ENCODE data around the gene MAP3K14.

Gene MAP3K14

DNA sequence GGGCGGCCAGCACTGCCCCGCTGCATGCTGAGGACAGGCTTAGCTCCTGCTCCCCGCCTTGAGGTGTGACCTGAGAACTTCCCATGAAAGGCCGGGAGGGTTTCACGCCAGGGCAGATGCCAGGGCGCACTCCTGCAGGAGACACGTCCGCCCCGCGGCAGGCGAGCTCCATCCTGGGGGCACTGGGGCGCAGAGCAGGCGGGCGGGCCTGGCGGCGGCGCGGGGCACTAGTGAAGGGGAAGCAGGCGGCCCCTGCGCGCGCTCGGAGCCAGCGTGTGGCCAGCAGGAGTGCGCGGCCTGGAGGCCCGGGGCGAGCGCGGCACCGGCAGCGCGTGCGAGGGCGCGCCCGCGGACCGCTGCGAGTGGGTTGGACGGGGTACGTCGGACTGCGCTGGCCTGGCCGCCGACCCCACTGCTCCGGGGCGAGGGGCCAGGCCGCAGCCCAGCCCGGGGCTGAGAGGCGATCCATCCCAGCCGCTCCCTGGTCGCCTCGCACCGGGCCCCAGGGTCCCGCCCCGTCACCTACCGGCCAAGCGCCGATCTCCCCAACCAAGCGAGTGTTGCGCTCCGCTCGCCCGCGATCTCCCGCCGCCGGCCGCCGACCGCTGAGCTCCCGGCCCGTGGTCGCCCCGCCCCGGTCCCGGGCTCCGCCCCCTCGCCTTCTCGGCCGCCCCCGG is at the start of gene MAP3K14:
MAP3K14 (minus strand) TSS at position 587 of the 677 bp plus-strand sequence. CDS start 26,275 bp downstream, outside the sequence.
- Mint-ChIP-seq H3K27me3 (no peaks in the 10 kb centered on the region), H3K27ac (peak within 1 kb of the TSS; percentile 98 to 99), H3K4me1 (peaks cover 84% of the 10 kb centered on the region), H3K4me3 (peak within 1 kb of the TSS; percentile 93 to 94), H3K9me3 (no peaks in the 10 kb centered on the region)
- peak; percentile 42 for ATAC-seq
- peak; percentile 81 to 82 for DNase-seq

GRCh38 chr17:45366049-45366448 is 49.2 kb upstream of the MAP3K14 start:
- Mint-ChIP-seq H3K4me1 (peaks cover 8% of the 10 kb centered on the region), H3K27me3 (peaks cover 37% of the 10 kb centered on the region), H3K9me3 (peaks cover 10 to 16% of the 10 kb centered on the region in 2 donors), H3K4me3 (no peak overlapping the region), H3K27ac (peak overlapping the region in 1 of 2 donors; percentile 15)
- ATAC-seq (no peak), DNase-seq (no peak)

GRCh38 chr17:45364531-45365390 is 47.9 kb upstream of the MAP3K14 start:
- peaks cover 10 to 16% of the 10 kb centered on the region in 2 donors for H3K9me3 Mint-ChIP-seq
- peaks cover 46% of the 10 kb centered on the region for H3K27me3 Mint-ChIP-seq
- H3K27ac Mint-ChIP-seq = peak overlapping the region in 1 of 2 donors; percentile 89
- no peak overlapping the region for H3K4me3 Mint-ChIP-seq
- peaks cover 4% of the 10 kb centered on the region for H3K4me1 Mint-ChIP-seq
- ATAC-seq = no peak
- no peak for DNase-seq

- Mint-ChIP-seq H3K27me3 (peaks cover 39% of the 10 kb centered on the region), H3K27ac (no peak overlapping the region), H3K4me1 (peaks cover 4% of the 10 kb centered on the region), H3K4me3 (no peak overlapping the region), H3K9me3 (peaks cover 10 to 16% of the 10 kb centered on the region in 2 donors)
- DNase-seq = no peak
- no peak for ATAC-seq
These were observed 46.7 kb upstream of the MAP3K14 start for GRCh38 chr17:45363498-45363897.

DNA sequence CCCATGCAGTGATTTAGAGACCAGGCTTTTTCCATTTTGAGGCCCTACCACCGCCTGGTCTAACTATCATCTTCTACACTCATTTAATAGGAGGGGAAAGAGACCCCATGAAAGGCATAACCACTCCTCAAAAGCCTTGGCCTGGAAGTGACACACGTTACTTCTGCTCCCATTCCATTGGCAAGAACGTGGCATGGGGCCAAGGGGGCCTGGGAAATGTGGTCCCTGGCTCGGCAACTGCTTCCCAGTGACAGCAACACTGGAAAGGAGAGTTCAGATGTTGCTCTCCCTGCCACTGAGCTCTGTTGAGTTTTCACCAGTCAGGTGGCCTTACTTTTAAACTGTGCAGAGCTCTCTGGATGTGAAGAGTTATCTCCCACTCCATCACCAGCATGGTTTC is 45.2 kb upstream of the MAP3K14 start:
- Mint-ChIP-seq H3K27me3 (peaks cover 39% of the 10 kb centered on the region), H3K4me1 (peaks cover 11% of the 10 kb centered on the region), H3K4me3 (no peak overlapping the region)

GRCh38 chr17:45361451-45361850 is 44.6 kb upstream of the MAP3K14 start:
- peaks cover 10 to 16% of the 10 kb centered on the region in 2 donors for H3K9me3 Mint-ChIP-seq
- no peak overlapping the region for H3K27ac Mint-ChIP-seq
- DNase-seq (no peak), ATAC-seq (no peak)
- peaks cover 11% of the 10 kb centered on the region for H3K4me1 Mint-ChIP-seq
- H3K27me3 Mint-ChIP-seq = peaks cover 39% of the 10 kb centered on the region
- no peak overlapping the region for H3K4me3 Mint-ChIP-seq

More for the DNA sequence above, 45.2 kb upstream of the MAP3K14 start:
- peaks cover 10 to 16% of the 10 kb centered on the region in 2 donors for H3K9me3 Mint-ChIP-seq
- ATAC-seq (no peak), DNase-seq (no peak)
- no peak overlapping the region for H3K27ac Mint-ChIP-seq

- H3K4me1 Mint-ChIP-seq = peaks cover 20% of the 10 kb centered on the region
- peaks cover 14 to 17% of the 10 kb centered on the region in 2 donors for H3K9me3 Mint-ChIP-seq
- no peak overlapping the region for H3K27ac Mint-ChIP-seq
- DNase-seq (no peak), ATAC-seq (peak; percentile 58)
- no peak overlapping the region for H3K4me3 Mint-ChIP-seq
- H3K27me3 Mint-ChIP-seq = peaks cover 29% of the 10 kb centered on the region
These were observed 40.7 kb upstream of the MAP3K14 start for GRCh38 chr17:45357364-45357997.

GRCh38 chr17:45355087-45355486 is 38.3 kb upstream of the MAP3K14 start:
- peaks cover 27% of the 10 kb centered on the region for H3K4me1 Mint-ChIP-seq
- no peak overlapping the region for H3K27ac Mint-ChIP-seq
- no peak for ATAC-seq
- peaks cover 9% of the 10 kb centered on the region for H3K27me3 Mint-ChIP-seq
- DNase-seq = no peak
- no peak overlapping the region for H3K4me3 Mint-ChIP-seq
- peaks cover 11 to 24% of the 10 kb centered on the region in 2 donors for H3K9me3 Mint-ChIP-seq

- Mint-ChIP-seq H3K4me1 (peaks cover 27% of the 10 kb centered on the region), H3K27ac (peak overlapping the region in 1 of 2 donors; percentile 50), H3K27me3 (peaks cover 9% of the 10 kb centered on the region), H3K9me3 (peaks cover 11 to 24% of the 10 kb centered on the region in 2 donors), H3K4me3 (peak overlapping the region; percentile 61 to 72)
- DNase-seq (peak; percentile 17 to 61), ATAC-seq (peak; percentile 92)
These were observed 36.2 kb upstream of the MAP3K14 start for GRCh38 chr17:45353043-45353442.

DNA sequence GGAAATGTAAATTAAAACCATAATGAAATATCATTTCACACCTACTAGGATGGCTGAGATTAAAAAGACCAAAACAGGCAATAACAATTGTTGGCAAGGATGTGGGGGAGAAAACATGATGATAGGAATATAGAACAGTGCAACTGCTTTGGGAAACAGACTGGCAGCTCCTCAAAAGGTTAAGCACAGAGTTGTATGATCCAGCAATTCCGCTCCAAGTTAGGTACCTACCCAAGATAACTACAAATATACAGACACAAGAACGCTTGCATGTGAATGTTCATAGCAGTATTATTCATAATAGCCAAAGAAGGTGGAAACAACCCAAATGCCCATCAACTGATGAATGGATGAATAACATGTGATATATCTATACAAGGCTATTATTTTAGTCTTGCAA is 35.0 kb upstream of the MAP3K14 start:
- H3K9me3 Mint-ChIP-seq = peaks cover 11 to 24% of the 10 kb centered on the region in 2 donors
- no peak overlapping the region for H3K4me3 Mint-ChIP-seq
- ATAC-seq (no peak), DNase-seq (no peak)
- peaks cover 20% of the 10 kb centered on the region for H3K4me1 Mint-ChIP-seq
- H3K27ac Mint-ChIP-seq = no peak overlapping the region
- H3K27me3 Mint-ChIP-seq = peaks cover 9% of the 10 kb centered on the region

DNA sequence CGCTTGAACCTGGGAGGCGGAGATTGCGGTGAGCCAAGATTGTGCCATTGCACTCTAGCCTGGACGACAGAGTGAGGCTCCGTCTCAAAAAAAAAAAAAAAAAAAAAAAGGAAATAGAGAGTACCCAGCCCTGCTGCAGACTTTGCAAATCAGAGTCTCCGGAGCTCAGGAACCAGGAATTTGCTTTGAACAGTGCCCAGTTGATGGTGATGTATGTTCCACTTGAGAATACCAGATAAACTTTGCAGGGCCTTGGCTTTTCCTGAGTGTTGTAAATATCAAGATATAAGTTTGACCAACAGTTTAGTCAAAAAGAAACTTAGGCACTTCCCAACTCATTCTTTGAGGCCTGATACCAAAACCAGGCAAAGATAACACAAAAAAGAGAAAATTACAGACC is 30.6 kb upstream of the MAP3K14 start:
- no peak overlapping the region for H3K27ac Mint-ChIP-seq
- no peak overlapping the region for H3K4me3 Mint-ChIP-seq
- no peak for DNase-seq
- no peaks in the 10 kb centered on the region for H3K27me3 Mint-ChIP-seq
- no peak for ATAC-seq
- peaks cover 22% of the 10 kb centered on the region for H3K4me1 Mint-ChIP-seq
- H3K9me3 Mint-ChIP-seq = peaks cover 0 to 10% of the 10 kb centered on the region in 2 donors

- H3K9me3 Mint-ChIP-seq = peaks cover 0 to 2% of the 10 kb centered on the region in 2 donors
- H3K27me3 Mint-ChIP-seq = no peaks in the 10 kb centered on the region
- H3K4me1 Mint-ChIP-seq = peaks cover 15% of the 10 kb centered on the region
- no peak overlapping the region for H3K27ac Mint-ChIP-seq
- H3K4me3 Mint-ChIP-seq = no peak overlapping the region
- ATAC-seq = no peak
- DNase-seq = no peak
These were observed 29.6 kb upstream of the MAP3K14 start for GRCh38 chr17:45346216-45347015.

GRCh38 chr17:45345554-45346215 is 28.9 kb upstream of the MAP3K14 start:
- Mint-ChIP-seq H3K9me3 (no peaks in the 10 kb centered on the region), H3K27me3 (no peaks in the 10 kb centered on the region), H3K4me3 (no peak overlapping the region), H3K4me1 (peaks cover 15% of the 10 kb centered on the region), H3K27ac (peak overlapping the region in 1 of 2 donors; percentile 82)
- DNase-seq (no peak), ATAC-seq (no peak)

DNA sequence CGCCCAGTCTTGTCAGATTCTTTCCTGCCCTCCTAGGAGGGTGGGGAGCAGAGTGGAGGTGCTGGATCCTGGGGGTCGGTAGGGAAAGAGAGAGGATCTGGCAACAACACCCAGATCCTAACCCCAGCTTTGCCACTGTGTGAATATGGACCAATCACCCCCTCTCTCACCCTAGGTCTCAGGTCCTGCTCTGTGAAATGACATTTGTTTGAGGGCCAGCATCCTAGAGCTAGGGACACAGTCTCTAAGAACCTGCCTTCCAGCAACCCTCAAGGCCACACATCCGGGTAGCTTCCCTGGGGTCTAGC is 28.4 kb upstream of the MAP3K14 start:
- Mint-ChIP-seq H3K27me3 (peaks cover under 1% of the 10 kb centered on the region), H3K4me1 (peaks cover 15% of the 10 kb centered on the region), H3K27ac (no peak overlapping the region), H3K4me3 (no peak overlapping the region), H3K9me3 (no peaks in the 10 kb centered on the region)
- no peak for ATAC-seq
- no peak for DNase-seq

All from stimulated activated naive CD8-positive, alpha-beta T cell treated with anti-CD3 and anti-CD28 coated beads, Interleukin-15, amount 100 ng/mL, for 72 hours (primary cell).